Omental fat pad (tissue), 4 donors: Measurements from ENCODE around the gene WNT5B. TPM values are rescaled to one million over a fixed set of nuclear protein-coding genes. Genes with fewer than 3 reads are reported as not detected.

Source experiments
- ATAC-seq: fragments of 150-250 bp; one replicate; pipeline ENCODE4 v1.9.1; 2016; ENCODE audit warnings: mild to moderate bottlenecking, moderate library complexity; ENCODE audit not compliant: low FRiP score
- DNase-seq: peaks from one replicate; pipeline ENCODE4 v3.0.0-alpha.2; 2019; ENCODE audit warnings: low spot score
- CTCF ChIP-seq, 3 donors: fragments of 450-650 bp; IDR thresholded peaks; one replicate each; pipeline ENCODE4 v1.5.1; 2016 to 2017; ENCODE audit warnings: antibody characterized with exemption in 3 of 3, mild to moderate bottlenecking in 3 of 3, moderate library complexity in 2 of 3
- total RNA-seq, 4 donors: library from RNA; depleted of rRNA; stranded (reverse); fragments of >200 nt; gene quantifications; one replicate each; pipeline ENCODE4 v1.1.0, GENCODE V29; 2016

The WNT5B gene
- total RNA-seq, 4 donors from 2014 or later, result 3.6 to 9.0 (median 4.0) TPM

GRCh38 chr12:1584326-1584725 lies 44.7 kb upstream of the WNT5B start:
- no peak for ATAC-seq
- DNase-seq, result no peak
- TF ChIP-seq CTCF (IDR thresholded peaks at IDR 0.05), result no peak

DNA sequence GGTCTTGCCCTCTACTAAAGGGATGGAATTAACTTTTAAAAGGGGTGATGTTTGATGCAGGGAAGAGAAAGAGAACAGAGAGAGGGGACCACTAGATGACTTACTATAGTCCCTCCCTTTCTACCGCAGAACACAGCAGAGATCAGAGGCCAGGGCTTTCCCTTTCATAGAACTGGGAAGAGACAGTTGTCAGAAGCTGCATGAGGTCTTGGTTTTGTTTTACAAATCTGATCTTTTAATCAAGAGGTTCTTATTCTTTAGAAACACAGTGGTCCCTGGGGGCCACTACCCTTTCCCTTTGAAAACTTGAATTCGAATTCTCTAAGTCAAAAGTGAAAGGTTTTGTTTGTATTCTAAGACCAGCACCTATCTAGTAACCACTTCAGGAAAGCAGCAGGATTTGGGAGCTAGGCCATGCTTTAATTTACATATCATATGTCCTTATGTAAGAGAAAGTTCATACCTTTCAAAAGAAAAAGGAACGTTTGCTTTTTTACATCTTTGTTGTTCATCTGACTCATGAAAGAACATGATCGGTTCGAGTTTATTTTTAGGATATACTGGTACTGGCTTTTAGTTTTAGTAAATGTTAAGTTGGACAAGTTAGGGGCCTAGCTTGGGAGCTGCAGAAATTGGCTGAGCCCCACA lies 41.0 kb upstream of the WNT5B start:
- ATAC-seq (no peak), DNase-seq (no peak)
- no peak for TF ChIP-seq CTCF (IDR thresholded peaks at IDR 0.05)

DNA sequence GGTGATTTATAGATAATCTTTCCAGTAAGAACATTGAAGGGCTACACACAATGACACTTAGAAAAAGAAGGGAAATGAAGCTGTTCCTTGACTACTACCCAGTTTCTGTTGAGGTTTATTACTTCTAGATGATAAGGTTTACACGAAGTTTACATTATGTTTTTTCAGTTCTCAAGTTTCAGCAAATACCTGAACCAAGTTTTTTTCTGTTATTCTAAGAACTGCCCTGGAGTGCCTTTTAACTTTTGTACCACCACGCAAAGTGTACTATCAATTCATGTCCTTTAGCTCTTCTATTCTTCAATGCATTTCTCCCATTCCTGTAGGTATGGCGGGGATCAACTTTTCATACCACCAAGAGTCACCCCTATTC lies 40.5 kb upstream of the WNT5B start:
- ATAC-seq, result no peak
- no peak for DNase-seq
- no peak for TF ChIP-seq CTCF (IDR thresholded peaks at IDR 0.05)

DNA sequence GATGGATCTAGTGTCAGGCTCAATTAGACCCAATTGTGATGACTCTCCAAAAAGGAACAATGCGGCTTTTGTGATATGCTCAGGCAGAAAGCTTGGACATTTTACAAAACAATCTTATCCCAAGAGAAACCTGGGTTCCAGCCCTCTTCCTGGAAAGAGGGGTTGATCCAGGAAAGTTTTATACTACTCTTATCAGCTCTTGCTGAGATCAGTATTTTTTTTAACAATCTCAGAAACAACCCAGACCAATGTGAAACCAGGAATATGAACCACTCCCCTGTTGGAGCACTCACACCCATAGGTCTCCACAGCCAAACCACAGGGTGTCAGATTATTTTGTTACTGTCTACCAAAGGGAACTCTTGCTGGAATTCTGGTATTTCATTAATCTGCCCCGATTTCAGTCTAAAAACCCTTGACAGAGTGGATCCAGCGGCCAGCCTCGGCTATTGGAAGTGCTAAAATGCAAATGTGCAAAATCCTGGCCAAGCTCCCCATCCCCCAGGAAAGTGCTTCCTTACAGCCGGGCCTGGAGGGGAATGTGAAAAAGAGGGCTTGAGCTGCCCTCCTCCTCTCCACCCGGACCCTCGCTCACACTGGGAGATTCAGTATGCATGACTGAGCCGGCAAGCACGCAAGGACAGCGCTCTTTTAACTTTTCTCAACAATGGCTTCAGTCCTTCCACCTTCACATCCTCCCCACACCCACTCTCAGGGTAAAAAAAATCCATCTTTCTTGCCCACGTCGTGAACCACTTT lies 38.6 kb upstream of the WNT5B start:
- no peak for DNase-seq
- TF ChIP-seq CTCF (IDR thresholded peaks at IDR 0.05), result no peak
- no peak for ATAC-seq

GRCh38 chr12:1591034-1591433 lies 38.0 kb upstream of the WNT5B start:
- TF ChIP-seq CTCF (IDR thresholded peaks at IDR 0.05), result no peak
- DNase-seq (no peak), ATAC-seq (no peak)

DNA sequence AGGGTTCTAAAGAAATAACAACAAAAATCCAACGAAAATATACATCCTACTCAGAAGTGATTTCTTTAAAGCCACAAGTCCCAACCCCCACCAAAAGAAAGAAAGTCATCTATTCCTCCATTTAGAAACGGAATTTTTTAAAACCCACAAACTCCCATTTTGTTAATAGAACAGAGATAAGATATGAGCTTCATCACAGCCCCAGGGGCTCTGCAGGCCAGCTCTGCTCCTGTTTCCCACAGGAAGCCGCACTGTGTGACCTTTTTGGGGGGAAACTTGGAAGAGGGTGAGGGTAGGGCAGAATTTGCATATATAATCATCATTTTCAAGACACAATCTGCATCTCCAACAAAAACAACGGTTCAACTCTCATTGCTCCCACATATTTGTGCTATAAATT lies 37.5 kb upstream of the WNT5B start:
- ATAC-seq, result no peak
- no peak for TF ChIP-seq CTCF (IDR thresholded peaks at IDR 0.05)
- DNase-seq, result no peak
